ENCODE measurements around the gene PCDHA4.

DNA sequence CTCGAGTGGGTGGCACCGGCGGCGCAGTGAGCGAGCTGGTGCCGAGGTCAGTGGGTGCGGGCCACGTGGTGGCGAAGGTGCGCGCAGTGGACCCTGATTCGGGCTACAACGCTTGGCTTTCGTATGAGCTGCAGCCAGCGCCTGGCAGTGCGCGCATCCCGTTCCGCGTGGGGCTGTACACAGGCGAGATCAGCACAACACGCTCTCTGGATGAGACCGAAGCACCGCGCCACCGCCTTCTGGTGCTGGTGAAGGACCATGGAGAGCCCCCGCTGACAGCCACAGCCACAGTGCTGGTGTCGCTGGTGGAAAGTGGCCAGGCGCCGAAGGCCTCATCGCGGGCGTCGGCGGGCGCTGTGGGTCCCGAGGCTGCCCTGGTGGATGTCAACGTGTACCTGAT is 16.6 kb downstream of the PCDHA4 start:
- TF ChIP-seq, protein P1, sequence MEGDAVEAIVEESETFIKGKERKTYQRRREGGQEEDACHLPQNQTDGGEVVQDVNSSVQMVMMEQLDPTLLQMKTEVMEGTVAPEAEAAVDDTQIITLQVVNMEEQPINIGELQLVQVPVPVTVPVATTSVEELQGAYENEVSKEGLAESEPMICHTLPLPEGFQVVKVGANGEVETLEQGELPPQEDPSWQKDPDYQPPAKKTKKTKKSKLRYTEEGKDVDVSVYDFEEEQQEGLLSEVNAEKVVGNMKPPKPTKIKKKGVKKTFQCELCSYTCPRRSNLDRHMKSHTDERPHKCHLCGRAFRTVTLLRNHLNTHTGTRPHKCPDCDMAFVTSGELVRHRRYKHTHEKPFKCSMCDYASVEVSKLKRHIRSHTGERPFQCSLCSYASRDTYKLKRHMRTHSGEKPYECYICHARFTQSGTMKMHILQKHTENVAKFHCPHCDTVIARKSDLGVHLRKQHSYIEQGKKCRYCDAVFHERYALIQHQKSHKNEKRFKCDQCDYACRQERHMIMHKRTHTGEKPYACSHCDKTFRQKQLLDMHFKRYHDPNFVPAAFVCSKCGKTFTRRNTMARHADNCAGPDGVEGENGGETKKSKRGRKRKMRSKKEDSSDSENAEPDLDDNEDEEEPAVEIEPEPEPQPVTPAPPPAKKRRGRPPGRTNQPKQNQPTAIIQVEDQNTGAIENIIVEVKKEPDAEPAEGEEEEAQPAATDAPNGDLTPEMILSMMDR (IDR thresholded peaks at IDR 0.05): no peak
- no peak for TF ChIP-seq POLR2A (IDR thresholded peaks at IDR 0.05)
- TF ChIP-seq EP300 (IDR thresholded peaks at IDR 0.05): no peak
- no peak for TF ChIP-seq POLR2AphosphoS5 (IDR thresholded peaks at IDR 0.05)
